Esophagus muscularis mucosa (tissue), 3 donors: ENCODE measurements around the gene SPATA3.

ENCODE experiments used
- CTCF ChIP-seq, 3 experiments: fragments of 200-600 bp in 2 of 3; fragments of 450-650 bp in 1 of 3; sonication (generic) in 2 of 3; IDR thresholded peaks; one replicate each; pipeline ENCODE4 v1.5.1; 2017 to 2019; ENCODE audit warnings: antibody characterized with exemption in 3 of 3, mild to moderate bottlenecking in 2 of 3, moderate library complexity in 1 of 3
- POLR2A ChIP-seq: fragments of 450-650 bp; IDR thresholded peaks from one replicate; pipeline ENCODE4 v1.6.1; 2017; ENCODE audit warnings: antibody characterized with exemption, moderate library complexity, mild to moderate bottlenecking, low read depth

- TF ChIP-seq CTCF (IDR thresholded peaks at IDR 0.05) (no peak), POLR2A (no peak)
Observed at GRCh38 chr2:230956827-230957755, 38.8 kb upstream of the SPATA3 start.
